Activated CD8-positive, alpha-beta memory T cell treated with anti-CD3 and anti-CD28 coated beads, Interleukin-2, amount 50 U/mL, for 1 hour (primary cell): ENCODE results near the gene RBL2.

Source experiments
- DNase-seq: peaks from one replicate; pipeline ENCODE4 v3.0.0-alpha.2; 2020; ENCODE audit errors: extremely low read depth

The RBL2 gene

GRCh38 chr16:53449816-53450517 lies 15.7 kb downstream of the RBL2 start:
- no peak for DNase-seq

- DNase-seq: no peak
These were observed 19.7 kb downstream of the RBL2 start for GRCh38 chr16:53453928-53454327.

- DNase-seq: no peak
These were observed 22.4 kb downstream of the RBL2 start for GRCh38 chr16:53456625-53457024.

GRCh38 chr16:53457670-53458069 lies 23.4 kb downstream of the RBL2 start:
- DNase-seq: peak; percentile 63

GRCh38 chr16:53458635-53459034 lies 24.4 kb downstream of the RBL2 start:
- no peak for DNase-seq

- no peak for DNase-seq
These were observed 31.5 kb downstream of the RBL2 start for GRCh38 chr16:53465606-53466280.

GRCh38 chr16:53476867-53477266 lies 42.6 kb downstream of the RBL2 start:
- DNase-seq: no peak

- no peak for DNase-seq
These were observed 44.7 kb downstream of the RBL2 start for GRCh38 chr16:53478965-53479364.

GRCh38 chr16:53480394-53480793 lies 46.1 kb downstream of the RBL2 start:
- no peak for DNase-seq

GRCh38 chr16:53482123-53482522 lies 47.9 kb downstream of the RBL2 start:
- DNase-seq: no peak

- DNase-seq: no peak
These were observed 50.3 kb downstream of the RBL2 start for GRCh38 chr16:53484542-53484941.

GRCh38 chr16:53486230-53486629 lies 52.0 kb downstream of the RBL2 start:
- DNase-seq: no peak

GRCh38 chr16:53489755-53490154 lies 55.5 kb downstream of the RBL2 start:
- DNase-seq: no peak

GRCh38 chr16:53492503-53492902 lies 58.2 kb downstream of the RBL2 start:
- DNase-seq: no peak

- DNase-seq: no peak
These were observed 60.4 kb downstream of the RBL2 start for GRCh38 chr16:53494636-53495035.

- DNase-seq: no peak
These were observed 61.1 kb downstream of the RBL2 start for GRCh38 chr16:53495325-53495724.

GRCh38 chr16:53498984-53499383 lies 64.7 kb downstream of the RBL2 start:
- no peak for DNase-seq

- DNase-seq: no peak
These were observed 67.1 kb downstream of the RBL2 start for GRCh38 chr16:53501216-53501859.

- DNase-seq: peak; percentile 30
These were observed 68.3 kb downstream of the RBL2 start, which contains the start of gene AKTIP for GRCh38 chr16:53502331-53503269. Gene AKTIP (minus strand): TSS chr16:53503209. CDS start chr16:53500259, 2,950 bp downstream.

GRCh38 chr16:53503270-53503923 lies 69.1 kb downstream of the RBL2 start:
- DNase-seq: peak; percentile 100

- DNase-seq: no peak
These were observed 69.9 kb downstream of the RBL2 start for GRCh38 chr16:53503991-53504663.
